Chondrocyte (in vitro differentiated cells): ENCODE measurements around the gene TNRC6A. TPM values are rescaled to one million over a fixed set of nuclear protein-coding genes. Genes with fewer than 3 reads are reported as not detected.

ENCODE experiments used
- DNase-seq: peaks from one replicate; pipeline ENCODE4 v3.0.0; 2021; ENCODE audit warnings: mixed read lengths, low spot score
- H3K27ac Mint-ChIP-seq: one replicate; pipeline ENCODE4 v1.8.0; 2021; ENCODE audit warnings: mild to moderate bottlenecking, moderate library complexity, mixed read lengths; ENCODE audit not compliant: unreplicated experiment
- H3K27me3 Mint-ChIP-seq: 2 replicates; pipeline ENCODE4 v1.8.0; 2021; ENCODE audit warnings: low read depth, mixed read lengths
- H3K36me3 Mint-ChIP-seq: 2 replicates; pipeline ENCODE4 v1.8.0; 2021; ENCODE audit warnings: low read depth, mixed read lengths
- H3K4me1 Mint-ChIP-seq: 2 replicates; pipeline ENCODE4 v1.8.0; 2021; ENCODE audit warnings: low read depth, mild to moderate bottlenecking, mixed read lengths
- H3K4me3 Mint-ChIP-seq: one replicate; pipeline ENCODE4 v1.8.0; 2021; ENCODE audit warnings: mild to moderate bottlenecking, moderate library complexity, mixed read lengths; ENCODE audit not compliant: unreplicated experiment
- H3K9me3 Mint-ChIP-seq: 2 replicates; pipeline ENCODE4 v1.8.0; 2021; ENCODE audit warnings: low read depth, mixed read lengths
- total RNA-seq: library from RNA; stranded (reverse); gene quantifications from 3 replicates; pipeline ENCODE4 v1.2.1, GENCODE V29; 2021
- TF ChIP-seq, protein P1 (sequence below): fragments of 200-600 bp; sonication (generic); IDR thresholded peaks from 2 replicates; pipeline ENCODE4 v1.5.0; 2021; ENCODE audit warnings: antibody characterized with exemption, mild to moderate bottlenecking, moderate library complexity

The TNRC6A gene
- total RNA-seq, 1 donor from 2014 or later, result 42.8 TPM

- no peak for DNase-seq
- H3K4me1 Mint-ChIP-seq, result peaks cover 4% of the 10 kb centered on the region
- no peaks in the 10 kb centered on the region for H3K27me3 Mint-ChIP-seq
- H3K36me3 Mint-ChIP-seq, result no peaks in the 10 kb centered on the region
- no peak overlapping the region for H3K4me3 Mint-ChIP-seq
- no peak overlapping the region for H3K27ac Mint-ChIP-seq
- TF ChIP-seq, protein P1, sequence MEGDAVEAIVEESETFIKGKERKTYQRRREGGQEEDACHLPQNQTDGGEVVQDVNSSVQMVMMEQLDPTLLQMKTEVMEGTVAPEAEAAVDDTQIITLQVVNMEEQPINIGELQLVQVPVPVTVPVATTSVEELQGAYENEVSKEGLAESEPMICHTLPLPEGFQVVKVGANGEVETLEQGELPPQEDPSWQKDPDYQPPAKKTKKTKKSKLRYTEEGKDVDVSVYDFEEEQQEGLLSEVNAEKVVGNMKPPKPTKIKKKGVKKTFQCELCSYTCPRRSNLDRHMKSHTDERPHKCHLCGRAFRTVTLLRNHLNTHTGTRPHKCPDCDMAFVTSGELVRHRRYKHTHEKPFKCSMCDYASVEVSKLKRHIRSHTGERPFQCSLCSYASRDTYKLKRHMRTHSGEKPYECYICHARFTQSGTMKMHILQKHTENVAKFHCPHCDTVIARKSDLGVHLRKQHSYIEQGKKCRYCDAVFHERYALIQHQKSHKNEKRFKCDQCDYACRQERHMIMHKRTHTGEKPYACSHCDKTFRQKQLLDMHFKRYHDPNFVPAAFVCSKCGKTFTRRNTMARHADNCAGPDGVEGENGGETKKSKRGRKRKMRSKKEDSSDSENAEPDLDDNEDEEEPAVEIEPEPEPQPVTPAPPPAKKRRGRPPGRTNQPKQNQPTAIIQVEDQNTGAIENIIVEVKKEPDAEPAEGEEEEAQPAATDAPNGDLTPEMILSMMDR, result no peak
- H3K9me3 Mint-ChIP-seq, result peaks cover 3% of the 10 kb centered on the region
Measured at GRCh38 chr16:24713379-24713778, 16.1 kb upstream of the TNRC6A start.

GRCh38 chr16:24717411-24717810 is 12.0 kb upstream of the TNRC6A start:
- no peaks in the 10 kb centered on the region for H3K36me3 Mint-ChIP-seq
- TF ChIP-seq, protein P1, result no peak
- no peak for DNase-seq
- H3K4me1 Mint-ChIP-seq, result peaks cover 20% of the 10 kb centered on the region
- no peak overlapping the region for H3K27ac Mint-ChIP-seq
- H3K27me3 Mint-ChIP-seq, result no peaks in the 10 kb centered on the region
- H3K4me3 Mint-ChIP-seq, result no peak overlapping the region
- H3K9me3 Mint-ChIP-seq, result peaks cover 3% of the 10 kb centered on the region

- Mint-ChIP-seq H3K4me1 (peaks cover 34% of the 10 kb centered on the region), H3K9me3 (peaks cover under 1% of the 10 kb centered on the region), H3K36me3 (no peaks in the 10 kb centered on the region), H3K27ac (no peak overlapping the region), H3K4me3 (no peak overlapping the region), H3K27me3 (no peaks in the 10 kb centered on the region)
- DNase-seq, result no peak
- TF ChIP-seq, protein P1, result no peak
Measured at GRCh38 chr16:24718967-24719521, 10.4 kb upstream of the TNRC6A start.

DNA sequence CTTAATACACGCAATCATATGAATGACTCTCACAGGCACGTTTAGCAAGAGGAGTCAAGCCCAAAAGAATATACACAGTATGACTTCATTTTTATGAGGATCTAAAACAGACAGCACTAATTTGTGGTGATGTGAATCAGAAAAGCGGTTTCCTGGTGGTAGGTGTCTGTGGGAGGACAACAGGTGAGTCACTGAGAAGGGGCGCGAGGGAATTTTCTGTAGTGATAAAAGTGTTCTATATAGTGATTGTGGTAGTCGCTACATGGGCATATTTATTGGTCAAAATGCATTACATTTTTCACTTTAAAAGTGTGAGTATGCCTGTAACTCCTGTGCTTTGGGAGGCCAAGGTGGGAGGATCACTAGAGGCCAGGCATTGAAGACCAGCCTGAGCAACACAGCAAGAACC is 7.6 kb upstream of the TNRC6A start:
- Mint-ChIP-seq H3K9me3 (no peaks in the 10 kb centered on the region), H3K27ac (no peak overlapping the region), H3K27me3 (no peaks in the 10 kb centered on the region), H3K4me3 (no peak overlapping the region), H3K36me3 (no peaks in the 10 kb centered on the region), H3K4me1 (peaks cover 34% of the 10 kb centered on the region)
- DNase-seq, result no peak
- TF ChIP-seq, protein P1, result no peak

DNA sequence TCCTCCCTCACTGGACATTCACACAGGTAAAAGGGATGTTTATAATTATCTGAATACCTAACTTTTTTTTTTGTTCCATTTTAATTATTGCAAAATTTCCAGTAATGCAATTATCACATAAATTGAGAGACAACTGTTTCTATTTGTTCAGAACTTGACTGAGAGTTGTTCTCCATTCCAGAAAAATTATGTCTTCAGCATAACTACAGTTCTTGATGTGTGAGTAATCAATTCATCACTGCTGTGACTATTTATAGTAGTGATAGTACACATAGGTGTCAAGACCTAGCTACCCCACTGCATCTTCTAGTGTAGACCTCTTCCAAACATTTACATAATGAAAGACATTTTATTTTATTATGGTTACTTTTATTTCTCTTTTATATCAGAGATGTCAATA is 5.8 kb upstream of the TNRC6A start:
- TF ChIP-seq, protein P1, result no peak
- Mint-ChIP-seq H3K36me3 (no peaks in the 10 kb centered on the region), H3K4me1 (peaks cover 32% of the 10 kb centered on the region), H3K27me3 (no peaks in the 10 kb centered on the region), H3K4me3 (no peak overlapping the region), H3K9me3 (no peaks in the 10 kb centered on the region), H3K27ac (no peak overlapping the region)
- no peak for DNase-seq
